GM19395 (cell line): Measurements from ENCODE around the gene SPPL3.

Experiments
- ATAC-seq: cut with Tn5 transposase; IDR thresholded peaks from one replicate; pipeline ENCODE4 v1.9.1; 2021; ENCODE audit warnings: mild to moderate bottlenecking, moderate library complexity; ENCODE audit not compliant: unreplicated experiment

Gene SPPL3

DNA sequence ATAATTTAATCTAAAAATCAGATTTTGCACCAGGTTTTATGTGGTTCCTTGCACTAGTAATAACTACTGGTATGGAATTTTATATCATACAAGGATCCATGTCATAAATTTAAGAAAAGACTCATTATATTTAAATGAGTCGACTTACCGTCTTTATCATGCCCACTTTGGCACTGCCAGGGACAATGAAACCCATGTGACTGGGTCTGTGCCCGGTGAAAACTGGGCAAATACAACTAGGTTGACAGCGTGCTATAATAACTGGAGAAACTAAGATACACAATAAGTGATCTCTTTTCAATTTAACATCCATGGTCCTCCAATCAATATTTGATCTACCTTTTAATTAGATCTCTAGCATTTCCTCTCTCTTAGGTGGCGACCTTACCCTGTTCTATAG, 114.0 kb downstream of the SPPL3 start:
- no peak for ATAC-seq

DNA sequence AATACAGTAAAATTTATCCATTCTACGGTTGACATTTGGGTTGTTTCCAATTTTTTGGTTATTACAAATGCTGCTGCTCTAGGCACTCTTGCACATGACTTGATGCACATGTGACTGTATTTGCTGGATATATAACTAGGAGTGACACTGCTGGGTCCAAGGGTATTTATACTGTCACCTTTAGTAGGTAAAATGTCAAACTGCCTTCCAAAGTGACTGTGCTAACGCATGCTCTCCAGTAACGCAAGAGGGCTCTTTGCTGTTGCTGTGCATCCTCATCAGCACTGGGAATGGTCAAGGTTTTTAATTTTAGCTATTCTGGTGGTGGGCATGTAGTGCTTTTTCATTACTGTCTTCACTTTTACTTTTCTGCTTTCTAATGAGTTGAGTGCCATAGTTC, 116.3 kb downstream of the SPPL3 start:
- ATAC-seq = no peak

DNA sequence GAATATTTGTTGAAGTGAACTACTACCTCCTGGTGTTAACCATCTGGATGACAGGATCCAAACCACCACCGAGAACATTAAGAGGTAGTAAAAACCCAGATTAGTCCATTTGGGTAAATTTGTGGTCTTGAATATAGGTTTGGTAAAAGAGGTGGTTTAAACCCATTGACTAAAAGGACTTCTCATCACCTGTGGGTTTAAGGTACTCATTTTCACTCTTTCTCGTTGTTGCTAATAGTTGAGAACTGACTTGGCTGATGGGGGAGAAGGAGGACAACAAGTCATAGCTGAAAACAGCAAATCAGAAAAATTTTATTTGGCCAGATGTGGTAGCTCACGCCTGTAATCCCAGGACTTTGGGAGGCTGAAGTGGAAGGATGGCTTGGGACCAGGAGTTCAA, 119.4 kb downstream of the SPPL3 start:
- no peak for ATAC-seq

DNA sequence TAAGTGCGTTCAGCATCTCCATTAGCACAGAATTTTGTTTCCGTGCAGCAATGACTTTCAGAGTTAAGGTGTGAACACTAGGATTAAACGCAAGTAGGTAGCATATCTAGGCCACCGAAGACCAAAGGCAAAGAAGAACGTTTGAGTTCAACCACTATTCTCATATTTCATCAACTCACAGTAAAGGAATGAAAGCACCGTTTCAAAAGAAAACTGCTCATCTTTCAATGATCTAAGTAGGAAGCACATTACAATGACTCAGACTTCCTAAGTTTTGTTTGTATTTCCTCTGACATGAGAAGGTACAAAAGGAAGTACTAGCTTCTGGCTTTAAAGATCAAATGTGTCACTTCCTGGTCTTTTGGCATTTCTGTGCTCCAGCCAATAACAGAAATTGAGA, 121.0 kb downstream of the SPPL3 start:
- no peak for ATAC-seq

DNA sequence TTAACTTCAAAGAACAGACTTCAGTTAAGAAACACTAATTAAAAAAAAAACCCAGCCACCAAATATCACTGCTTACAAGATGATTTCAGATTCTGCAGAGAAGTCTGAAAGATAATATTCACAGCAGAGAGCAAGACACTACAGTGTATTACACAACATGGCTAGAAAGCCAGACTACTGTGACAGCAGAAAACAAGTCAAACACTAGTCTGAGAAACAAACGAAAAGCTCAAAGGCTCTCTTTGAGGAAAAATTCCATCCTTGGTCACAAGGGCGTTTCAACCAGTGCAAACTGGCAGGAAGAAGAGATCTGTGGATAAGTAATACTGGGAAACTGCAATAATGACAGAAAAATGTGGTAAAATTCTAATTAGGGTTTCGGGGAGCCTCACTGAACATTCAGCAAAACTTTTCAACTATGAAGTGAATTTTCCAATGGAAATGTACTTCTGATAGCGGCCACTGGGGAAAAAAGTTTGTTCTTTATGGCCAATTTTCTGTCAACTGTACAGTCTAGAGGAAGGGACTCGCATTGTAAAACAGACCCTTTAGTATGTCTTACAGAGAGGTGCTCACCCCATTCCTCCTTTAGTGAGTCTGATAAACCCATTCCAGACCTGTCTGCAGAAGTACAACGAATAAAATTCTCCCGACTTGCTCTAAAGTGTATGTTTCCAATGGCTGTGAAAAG, 128.2 kb downstream of the SPPL3 start:
- no peak for ATAC-seq

DNA sequence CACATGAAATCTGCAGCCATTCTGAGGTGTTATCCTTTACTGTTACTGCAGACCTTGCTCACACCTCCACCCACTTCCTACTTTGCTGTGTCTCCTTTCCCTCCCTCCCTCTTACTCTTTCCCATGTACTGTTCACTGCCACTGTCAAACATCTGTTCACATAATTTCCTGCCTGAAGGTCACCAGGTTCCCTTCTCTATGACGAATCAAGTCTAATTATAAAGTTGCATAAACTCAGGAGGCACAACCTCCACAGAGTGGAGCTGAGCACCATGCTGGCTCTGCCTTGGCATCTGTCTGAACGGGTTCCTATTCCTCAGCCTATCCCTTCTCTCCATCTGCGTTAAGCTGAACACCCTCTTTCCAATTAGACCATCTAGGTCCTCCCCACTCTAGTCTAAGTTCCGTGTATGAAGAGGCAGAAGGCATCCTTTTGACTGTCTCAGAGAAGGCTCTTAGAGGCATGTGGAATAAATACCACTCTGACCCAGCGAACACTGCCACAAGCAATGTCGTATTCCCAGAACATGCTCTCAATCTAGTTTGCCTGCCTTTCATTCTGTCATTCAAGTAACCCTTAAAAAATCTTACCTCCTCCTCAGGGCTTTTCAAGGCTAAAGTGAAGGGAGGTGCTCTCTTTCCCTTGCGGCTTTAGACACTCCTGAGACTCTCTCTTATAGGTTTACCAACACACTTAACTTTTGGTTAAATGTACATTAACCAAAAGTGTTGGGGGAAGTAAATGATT, 129.8 kb downstream of the SPPL3 start:
- no peak for ATAC-seq

DNA sequence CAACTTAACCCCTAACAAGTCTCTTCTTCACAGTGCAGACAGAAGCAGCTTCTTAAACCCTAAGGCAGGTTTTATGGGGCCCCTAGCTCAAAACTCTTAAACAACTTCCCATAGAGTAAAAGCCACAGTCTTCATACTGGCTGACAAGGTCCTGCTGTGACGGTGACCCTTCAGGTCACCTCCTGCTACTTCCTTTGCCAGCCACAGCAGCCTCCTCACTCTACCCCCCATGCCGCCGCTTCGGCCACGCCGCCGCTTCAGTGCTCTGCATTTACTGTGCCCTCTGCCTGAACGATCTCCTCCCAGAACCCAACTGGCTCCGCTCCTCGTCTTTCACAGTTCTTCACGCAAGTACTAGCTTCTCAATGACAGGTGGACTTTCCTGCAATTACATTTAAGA, 133.1 kb downstream of the SPPL3 start:
- no peak for ATAC-seq

DNA sequence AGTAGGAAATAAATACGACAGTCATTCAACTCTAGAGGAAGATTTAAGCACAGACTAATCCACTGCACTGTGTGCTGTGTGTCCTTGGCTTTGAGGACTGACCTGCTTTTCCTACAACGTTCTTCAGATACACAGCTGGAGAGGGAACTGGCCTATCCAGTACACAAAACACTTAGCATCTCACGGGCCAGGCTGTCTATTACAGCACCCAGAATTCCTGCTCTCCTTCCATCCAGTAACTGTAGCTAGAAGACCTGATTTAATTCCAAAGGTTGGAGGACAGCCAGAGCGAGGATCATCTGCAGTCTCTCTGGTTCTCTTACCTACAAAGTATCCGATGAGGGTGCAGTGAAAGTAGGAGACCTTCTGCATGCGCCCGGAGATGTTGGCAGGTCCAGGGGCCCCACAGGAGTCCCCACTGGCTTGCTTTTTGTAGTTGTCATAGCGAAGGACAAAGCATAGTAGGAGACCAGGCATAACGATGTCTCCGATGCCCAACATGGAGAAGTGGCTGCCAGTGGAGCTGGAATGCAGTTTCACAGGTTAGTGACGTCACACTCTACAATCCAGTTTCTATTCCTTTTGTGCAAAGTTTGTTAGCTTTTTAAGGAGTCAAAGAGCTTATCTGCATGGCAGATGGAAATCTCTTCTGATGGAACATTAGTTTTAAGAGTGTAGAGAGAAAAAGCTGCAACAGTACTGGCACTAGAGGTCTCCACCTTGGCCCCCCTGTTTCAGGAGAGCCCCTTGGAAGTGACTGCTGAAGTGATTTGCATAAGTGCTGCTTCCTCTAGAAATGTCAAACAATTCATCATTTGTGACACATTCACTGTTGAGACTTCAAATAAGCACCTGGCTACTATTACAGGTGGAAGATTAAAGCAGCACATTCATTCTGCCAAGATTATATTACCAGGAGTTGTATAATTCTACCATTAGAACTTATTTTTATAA, 136.8 kb downstream of the SPPL3 start:
- no peak for ATAC-seq

DNA sequence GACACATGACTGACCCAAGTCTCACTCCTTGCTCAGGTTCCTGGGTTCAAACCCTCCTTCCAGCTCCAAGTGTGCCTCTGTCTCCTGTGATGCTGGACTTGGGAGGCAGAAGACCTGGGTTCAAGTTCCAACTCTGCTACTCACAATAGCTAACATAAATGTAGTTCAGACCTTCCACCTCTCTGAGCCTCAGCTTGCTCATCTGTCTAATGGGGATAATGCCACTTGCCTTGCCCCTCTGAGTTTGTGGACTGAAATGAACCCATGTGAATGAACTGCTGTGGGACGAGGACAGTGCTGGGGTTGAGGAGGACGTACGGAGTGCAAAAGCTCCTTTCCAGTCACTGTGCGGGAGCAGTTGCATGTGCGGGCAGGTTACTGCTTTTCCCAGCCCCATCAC, 137.6 kb downstream of the SPPL3 start:
- no peak for ATAC-seq

DNA sequence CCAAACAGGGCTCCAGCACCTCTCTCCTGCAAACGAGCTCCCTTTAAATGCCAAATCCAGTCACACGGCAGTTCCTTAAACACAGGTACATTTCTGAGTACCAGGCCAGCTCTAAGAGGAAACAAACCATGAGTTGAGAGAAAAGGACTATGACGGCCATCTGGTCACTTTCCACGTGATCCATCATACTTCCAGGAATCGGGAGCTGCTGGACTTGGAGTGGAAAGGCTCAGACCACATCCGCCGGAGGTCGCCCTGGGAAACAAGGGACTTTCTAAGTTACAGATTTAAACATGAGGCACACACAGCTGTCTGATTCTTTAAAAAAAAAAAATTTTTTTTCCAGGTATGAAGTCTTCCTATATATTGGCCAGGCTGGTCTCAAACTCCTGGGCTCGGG, 139.3 kb downstream of the SPPL3 start:
- no peak for ATAC-seq

DNA sequence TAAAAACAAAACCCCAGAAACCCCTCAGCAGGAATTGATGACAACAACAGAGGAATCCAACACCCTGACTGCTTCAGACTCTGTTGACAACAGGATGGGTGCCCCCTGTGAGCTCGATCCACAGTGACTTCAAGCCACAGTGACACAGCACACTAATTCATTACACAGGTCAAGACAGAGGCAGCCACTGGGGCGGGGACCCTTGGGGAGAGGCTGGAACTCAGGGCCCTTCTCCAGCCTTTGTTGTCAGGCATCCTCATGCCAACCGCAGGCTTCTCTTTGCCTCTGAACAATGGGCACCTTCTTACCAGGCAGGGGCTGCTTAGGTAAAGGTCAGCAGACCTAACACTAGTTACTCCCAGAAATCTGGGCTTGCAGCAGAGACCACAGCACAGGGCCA, 140.9 kb downstream of the SPPL3 start:
- no peak for ATAC-seq

DNA sequence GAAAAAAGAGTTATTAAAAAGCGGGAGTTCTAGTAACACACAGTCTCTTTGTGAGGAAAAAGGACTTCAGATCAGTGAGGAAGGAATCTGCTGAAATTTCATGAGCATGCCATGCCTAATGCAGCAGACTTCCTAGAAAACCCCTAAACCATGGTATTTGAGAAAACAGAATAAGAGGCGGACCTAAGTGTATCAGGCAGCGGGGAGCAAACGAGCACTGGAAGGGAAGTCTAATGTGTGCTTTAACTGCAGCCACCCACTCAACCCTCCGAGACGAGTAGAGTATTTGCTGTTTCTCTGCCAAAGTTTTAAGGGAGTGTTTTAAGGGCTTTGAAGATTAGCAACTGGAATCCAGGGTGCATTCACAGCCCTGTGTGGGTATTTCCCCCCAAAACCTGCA, 142.1 kb downstream of the SPPL3 start:
- ATAC-seq = no peak

DNA sequence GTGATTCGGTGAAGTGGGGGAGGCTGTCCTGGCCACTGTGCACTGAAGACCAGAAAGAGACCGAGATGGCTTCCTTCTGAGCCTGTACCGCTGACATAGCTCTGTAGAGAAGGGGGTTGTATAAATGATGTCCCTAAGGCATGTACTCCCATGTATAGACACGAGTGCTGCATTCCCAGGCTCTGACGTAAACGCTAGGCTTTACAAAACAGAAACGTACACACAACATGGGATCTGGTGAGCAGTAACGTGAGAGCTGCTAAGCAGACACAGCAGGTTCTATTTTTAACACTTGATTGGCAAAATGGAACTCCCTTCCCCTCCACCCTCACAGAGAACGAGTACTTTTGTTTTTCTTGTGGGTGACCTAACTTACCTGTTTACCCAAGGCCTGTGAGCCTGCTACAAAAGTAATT, 142.6 kb downstream of the SPPL3 start:
- no peak for ATAC-seq

DNA sequence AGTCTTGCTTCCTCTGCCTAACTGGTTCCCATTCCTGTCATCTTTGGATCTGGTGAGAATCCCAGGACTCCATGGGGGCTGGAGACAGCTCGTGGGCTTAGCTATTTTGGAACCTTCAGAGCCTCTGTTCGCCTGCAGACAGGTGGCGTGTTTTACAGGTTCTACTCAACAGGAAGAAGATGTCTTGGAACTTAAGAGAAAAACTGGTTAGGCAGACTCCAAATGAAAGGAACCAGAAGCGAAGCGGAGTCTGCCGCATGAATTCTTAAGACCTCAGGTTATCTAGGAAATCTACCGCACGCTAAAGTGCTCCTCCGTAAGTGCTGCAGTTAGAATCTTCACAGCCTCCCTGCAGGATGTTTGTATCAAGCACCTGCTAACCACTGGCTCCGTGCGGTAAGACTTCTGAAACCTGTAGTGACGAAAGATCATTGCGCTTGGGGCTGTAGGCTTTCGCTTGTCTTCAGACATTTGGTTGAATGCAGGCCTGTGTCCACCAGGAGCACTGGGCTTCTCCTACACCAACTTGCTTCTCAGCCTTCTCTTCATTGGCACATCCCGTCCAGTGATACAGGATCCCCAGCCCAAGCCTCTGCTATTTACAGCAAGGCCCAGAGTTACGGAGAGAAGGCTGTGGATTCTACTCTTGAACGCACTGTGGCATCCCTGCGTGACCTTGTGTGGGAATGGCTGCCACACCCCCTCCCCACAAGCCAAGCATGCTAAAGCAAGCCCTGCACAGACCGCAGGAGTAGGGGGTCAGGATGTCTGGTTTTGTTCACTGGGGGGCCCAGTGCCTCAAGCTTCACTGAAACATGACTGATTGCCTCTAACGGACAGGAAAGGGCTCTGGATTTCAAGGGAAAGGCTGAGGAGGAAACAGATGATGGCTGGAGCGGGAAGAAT, 143.6 kb downstream of the SPPL3 start:
- ATAC-seq = no peak

DNA sequence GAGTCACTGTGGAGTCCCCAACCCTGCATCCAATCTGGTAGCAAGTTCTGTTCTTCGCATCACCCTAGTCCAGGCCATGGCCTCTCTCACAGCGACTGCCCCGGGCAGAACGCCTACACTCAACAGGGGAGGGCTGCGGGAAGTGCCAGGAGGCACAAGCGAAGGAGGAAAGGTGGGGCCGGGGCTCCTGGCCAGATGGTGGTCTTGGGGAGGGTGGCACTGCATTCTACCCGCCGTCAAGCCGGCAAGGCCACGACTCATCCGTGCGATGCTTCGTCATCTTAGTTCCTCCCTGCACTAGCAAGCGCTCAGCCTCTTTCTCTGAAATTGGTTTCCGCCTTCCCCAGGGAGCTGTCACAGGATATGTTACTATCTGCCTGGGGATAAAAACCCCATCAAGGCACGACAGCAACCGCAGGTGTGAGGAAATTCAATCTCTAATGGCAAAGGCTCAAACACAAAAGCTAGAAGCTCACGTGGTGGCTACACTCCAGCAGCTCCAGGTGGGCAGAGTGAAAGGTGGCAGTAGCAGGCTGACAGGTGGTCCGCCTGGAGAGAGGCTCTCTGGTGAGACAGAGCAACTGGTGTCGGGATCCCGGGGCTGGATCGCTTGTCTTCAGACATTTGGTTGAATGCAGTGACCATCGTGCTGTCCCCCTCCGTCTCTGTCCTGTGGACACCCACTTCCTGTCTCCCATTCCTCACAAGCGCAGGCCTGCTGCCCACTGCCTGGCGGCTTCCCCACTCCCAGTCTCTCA, 144.4 kb downstream of the SPPL3 start:
- no peak for ATAC-seq

DNA sequence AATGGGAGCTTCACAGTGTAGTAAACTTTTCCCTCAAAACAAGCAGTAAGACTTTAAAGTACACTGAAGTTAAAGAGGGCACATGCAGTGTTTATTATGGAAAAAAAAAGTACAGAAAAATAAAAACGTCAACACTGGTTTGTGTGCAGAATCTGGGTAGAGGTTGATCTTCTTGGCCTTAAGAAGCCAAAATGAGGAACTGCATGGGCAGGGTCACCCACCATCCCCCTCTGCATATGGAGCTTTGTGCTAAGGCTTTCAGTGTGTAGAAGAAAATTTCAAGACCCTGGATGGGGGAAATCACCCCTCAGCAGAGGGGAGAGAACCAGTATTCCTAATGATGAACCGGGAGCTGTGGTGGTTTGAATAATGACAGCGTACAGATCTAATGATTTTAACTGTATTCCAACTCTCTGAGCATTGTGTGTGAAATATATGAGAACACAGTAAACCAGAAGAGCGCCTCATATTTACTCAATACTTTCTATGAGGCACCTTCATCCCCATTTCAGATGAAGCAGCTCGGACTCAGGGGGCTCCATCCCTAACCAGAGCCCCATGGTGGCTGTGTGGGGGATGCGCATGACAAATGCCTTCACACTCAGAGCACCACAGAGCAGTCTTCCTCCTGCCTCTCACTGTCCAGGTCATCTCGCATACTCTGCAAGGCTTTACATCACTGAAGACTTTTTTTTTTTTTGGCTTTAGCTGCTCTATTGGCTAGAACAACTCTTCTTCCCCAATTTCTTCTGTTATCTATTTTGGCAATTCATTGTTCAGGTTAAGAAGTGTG, 145.2 kb downstream of the SPPL3 start:
- ATAC-seq = no peak

DNA sequence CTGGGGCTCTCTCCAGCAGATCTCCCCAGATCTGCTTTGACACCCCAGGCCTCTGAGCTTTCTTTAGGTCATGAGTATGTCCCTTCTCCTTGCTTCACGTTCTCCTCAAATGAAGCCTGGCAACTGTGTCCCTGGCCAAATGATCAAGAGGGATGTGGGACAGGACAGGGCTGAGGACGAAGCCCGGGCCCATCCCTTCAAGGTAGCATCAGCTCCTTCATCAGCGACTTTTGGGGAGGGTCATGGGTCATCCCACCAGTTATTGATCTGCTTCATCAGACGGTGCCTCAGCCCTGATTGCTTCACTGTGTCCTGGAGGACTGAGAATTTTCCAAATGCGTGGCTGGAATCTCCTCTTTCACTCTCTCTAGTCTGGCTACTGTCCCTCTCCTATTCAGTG, 146.2 kb downstream of the SPPL3 start:
- ATAC-seq = no peak

DNA sequence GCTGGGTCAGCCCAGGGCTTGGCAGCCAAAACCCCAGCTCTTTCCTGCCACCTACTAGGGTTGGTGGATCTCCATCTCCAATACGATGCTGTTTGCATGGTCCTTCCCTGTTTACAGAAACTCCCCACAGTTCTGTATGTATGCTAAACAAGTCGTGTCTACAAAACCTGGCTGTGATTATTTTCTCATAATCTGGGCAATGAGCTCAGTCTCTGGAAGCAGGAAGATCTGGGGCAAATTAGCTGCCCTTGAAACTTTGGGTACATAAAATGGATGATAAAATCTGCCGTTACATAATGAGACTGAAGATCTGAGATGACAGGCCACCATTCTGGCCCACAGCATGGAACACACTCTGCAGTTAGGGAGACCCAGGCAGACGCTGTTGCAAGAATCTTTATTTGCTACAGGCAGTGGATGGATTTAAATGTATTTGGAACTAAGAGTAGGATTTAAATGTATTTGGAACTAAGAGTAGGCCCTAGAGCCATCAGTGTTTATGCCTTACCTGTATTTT, 146.9 kb downstream of the SPPL3 start:
- ATAC-seq = no peak

DNA sequence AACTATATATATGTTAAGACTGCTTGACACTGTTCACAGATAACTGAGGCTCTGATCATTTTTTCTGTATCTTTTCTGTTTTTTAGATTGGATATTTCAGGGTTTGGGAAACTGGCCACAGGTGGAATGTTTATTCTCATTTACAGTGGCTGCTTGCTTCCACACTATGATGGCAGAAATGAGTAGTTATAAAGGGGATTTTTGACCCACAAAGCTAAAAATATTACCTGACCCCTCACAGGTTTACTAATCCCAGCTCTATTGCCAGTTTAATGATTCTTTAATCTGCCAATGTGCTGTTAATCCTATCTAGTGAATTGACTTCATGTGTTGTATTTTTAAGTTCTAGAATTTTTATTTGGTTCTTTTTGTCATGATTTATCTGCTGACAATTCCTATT, 148.9 kb downstream of the SPPL3 start:
- ATAC-seq = no peak
